ENCODE measurements around the gene TAF1B. TPM values are rescaled to one million over a fixed set of nuclear protein-coding genes. Genes with fewer than 3 reads are reported as not detected.

The TAF1B gene
- total RNA-seq, 1 experiment from 2014 or later, result 58.6 TPM

- Histone ChIP-seq H3K9me2 (replicated peaks; ENCODE audit: insufficient read depth, low read length) (no peaks in the 10 kb centered on the region), H3K9me3 (ENCODE audit: low read length) (no peaks in the 10 kb centered on the region), H3K4me2 (ENCODE audit: low read depth, low read length, poor library complexity, severe bottlenecking) (no peak overlapping the region), H3K27ac (ENCODE audit: low read length) (no peak overlapping the region), H3K79me2 (ENCODE audit: low read length) (no peaks in the 10 kb centered on the region), H3K9ac (ENCODE audit: low read length) (no peak overlapping the region), H3K36me3 (ENCODE audit: insufficient read depth, low read length) (no peaks in the 10 kb centered on the region), H3K27me3 (ENCODE audit: low read length) (no peaks in the 10 kb centered on the region), H3K4me3 (ENCODE audit: low read length) (no peak overlapping the region), H2AFZ (ENCODE audit: low read length) (no peak overlapping the region), H3K4me1 (ENCODE audit: low read length) (no peaks in the 10 kb centered on the region), H4K20me1 (ENCODE audit: insufficient read depth, low read depth, low read length) (no peaks in the 10 kb centered on the region)
- peak; percentile 25 for DNase-seq
These were observed 23.0 kb upstream of the TAF1B start for GRCh38 chr2:9820020-9820973.

DNA sequence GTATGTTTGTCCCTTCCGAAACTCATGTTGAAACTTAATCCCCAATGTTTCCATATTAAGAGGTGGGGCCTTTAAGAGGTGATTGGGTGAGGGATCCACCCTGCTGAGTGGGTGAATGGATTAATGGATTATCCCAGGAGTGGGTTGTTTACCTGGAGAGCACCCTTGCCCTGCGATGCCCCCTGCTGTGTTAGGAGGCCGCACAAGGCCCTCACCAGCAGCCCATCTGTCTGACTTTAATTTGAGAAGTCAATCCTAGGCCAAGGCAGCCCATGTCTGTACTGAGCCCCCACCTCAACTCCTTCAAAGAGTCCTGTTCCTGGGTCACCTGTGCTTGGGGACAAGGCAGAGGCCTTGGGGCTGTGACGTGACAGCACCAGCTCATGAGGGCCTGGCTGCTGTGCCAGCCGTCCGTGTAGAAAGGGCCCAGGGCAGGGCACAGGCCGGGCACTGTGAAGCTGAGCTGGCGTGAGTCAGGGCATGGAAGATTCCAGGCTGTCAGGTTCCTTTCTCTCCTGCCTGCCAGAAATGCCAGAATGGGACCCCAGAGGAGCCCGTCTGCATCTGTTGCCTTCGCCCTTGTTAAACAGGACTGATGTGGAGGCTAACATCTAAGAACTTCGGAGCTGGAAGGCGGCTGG, 21.3 kb upstream of the TAF1B start:
- Histone ChIP-seq H3K4me3 (ENCODE audit: low read length) (no peak overlapping the region), H3K27me3 (ENCODE audit: low read length) (no peaks in the 10 kb centered on the region), H3K9me3 (ENCODE audit: low read length) (no peaks in the 10 kb centered on the region), H3K79me2 (ENCODE audit: low read length) (no peaks in the 10 kb centered on the region), H3K36me3 (ENCODE audit: insufficient read depth, low read length) (no peaks in the 10 kb centered on the region), H2AFZ (ENCODE audit: low read length) (no peak overlapping the region), H3K4me2 (ENCODE audit: low read depth, low read length, poor library complexity, severe bottlenecking) (no peak overlapping the region), H3K9me2 (replicated peaks; ENCODE audit: insufficient read depth, low read length) (no peaks in the 10 kb centered on the region), H4K20me1 (ENCODE audit: insufficient read depth, low read depth, low read length) (no peaks in the 10 kb centered on the region), H3K27ac (ENCODE audit: low read length) (no peak overlapping the region), H3K4me1 (ENCODE audit: low read length) (no peaks in the 10 kb centered on the region), H3K9ac (ENCODE audit: low read length) (no peak overlapping the region)
- peak; percentile 26 for DNase-seq

DNA sequence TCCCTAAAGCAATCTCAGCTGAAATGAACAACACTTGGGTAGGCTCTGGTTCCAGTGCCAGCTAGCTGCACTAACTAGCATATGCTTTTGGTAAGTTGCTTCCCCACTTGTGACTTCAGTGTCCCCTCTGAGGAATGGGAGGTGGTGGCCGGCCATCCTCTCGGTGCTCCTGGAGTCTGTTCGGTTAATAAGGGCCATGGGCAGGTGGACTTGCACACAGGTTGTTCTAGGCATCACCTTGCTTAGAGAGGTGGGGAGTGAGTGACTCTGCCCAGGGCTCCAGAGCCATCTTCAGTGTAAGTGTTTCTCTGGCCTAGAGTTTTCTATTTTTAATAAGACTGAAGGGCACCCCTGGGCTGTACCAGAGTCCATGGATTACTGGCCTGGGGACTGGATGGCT, 18.8 kb upstream of the TAF1B start:
- Histone ChIP-seq H2AFZ (ENCODE audit: low read length) (no peak overlapping the region), H3K9me3 (ENCODE audit: low read length) (no peaks in the 10 kb centered on the region), H3K36me3 (ENCODE audit: insufficient read depth, low read length) (no peaks in the 10 kb centered on the region), H3K27ac (ENCODE audit: low read length) (no peak overlapping the region), H3K4me1 (ENCODE audit: low read length) (no peaks in the 10 kb centered on the region), H3K9me2 (replicated peaks; ENCODE audit: insufficient read depth, low read length) (no peaks in the 10 kb centered on the region), H3K27me3 (ENCODE audit: low read length) (no peaks in the 10 kb centered on the region), H3K4me3 (ENCODE audit: low read length) (no peak overlapping the region), H3K9ac (ENCODE audit: low read length) (no peak overlapping the region), H3K4me2 (ENCODE audit: low read depth, low read length, poor library complexity, severe bottlenecking) (no peak overlapping the region), H3K79me2 (ENCODE audit: low read length) (no peaks in the 10 kb centered on the region), H4K20me1 (ENCODE audit: insufficient read depth, low read depth, low read length) (no peaks in the 10 kb centered on the region)
- DNase-seq, result peak; percentile 19

GRCh38 chr2:9824956-9825720, 18.1 kb upstream of the TAF1B start:
- Histone ChIP-seq H3K9me3 (ENCODE audit: low read length) (no peaks in the 10 kb centered on the region), H2AFZ (ENCODE audit: low read length) (no peak overlapping the region), H3K4me1 (ENCODE audit: low read length) (no peaks in the 10 kb centered on the region), H3K4me2 (ENCODE audit: low read depth, low read length, poor library complexity, severe bottlenecking) (no peak overlapping the region), H3K27me3 (ENCODE audit: low read length) (no peaks in the 10 kb centered on the region), H3K9ac (ENCODE audit: low read length) (no peak overlapping the region), H3K36me3 (ENCODE audit: insufficient read depth, low read length) (no peaks in the 10 kb centered on the region), H3K4me3 (ENCODE audit: low read length) (no peak overlapping the region), H3K9me2 (replicated peaks; ENCODE audit: insufficient read depth, low read length) (no peaks in the 10 kb centered on the region), H4K20me1 (ENCODE audit: insufficient read depth, low read depth, low read length) (no peaks in the 10 kb centered on the region), H3K79me2 (ENCODE audit: low read length) (no peaks in the 10 kb centered on the region), H3K27ac (ENCODE audit: low read length) (no peak overlapping the region)
- peak; percentile 24 for DNase-seq

- no peak for DNase-seq
- H3K9me2 ChIP-seq (replicated peaks; ENCODE audit: insufficient read depth, low read length), result no peaks in the 10 kb centered on the region
- no peak overlapping the region for H3K4me2 ChIP-seq (ENCODE audit: low read depth, low read length, poor library complexity, severe bottlenecking)
- H3K4me1 ChIP-seq (ENCODE audit: low read length), result no peaks in the 10 kb centered on the region
- no peaks in the 10 kb centered on the region for H3K9me3 ChIP-seq (ENCODE audit: low read length)
- no peak overlapping the region for H3K27ac ChIP-seq (ENCODE audit: low read length)
- H3K36me3 ChIP-seq (ENCODE audit: insufficient read depth, low read length), result no peaks in the 10 kb centered on the region
- H4K20me1 ChIP-seq (ENCODE audit: insufficient read depth, low read depth, low read length), result no peaks in the 10 kb centered on the region
- H3K27me3 ChIP-seq (ENCODE audit: low read length), result no peaks in the 10 kb centered on the region
- no peaks in the 10 kb centered on the region for H3K79me2 ChIP-seq (ENCODE audit: low read length)
- H3K9ac ChIP-seq (ENCODE audit: low read length), result no peak overlapping the region
- H3K4me3 ChIP-seq (ENCODE audit: low read length), result no peak overlapping the region
- H2AFZ ChIP-seq (ENCODE audit: low read length), result no peak overlapping the region
These were observed 17.1 kb upstream of the TAF1B start for GRCh38 chr2:9826208-9826607.

GRCh38 chr2:9830685-9831410, 12.4 kb upstream of the TAF1B start:
- H3K27ac ChIP-seq (ENCODE audit: low read length), result no peak overlapping the region
- H4K20me1 ChIP-seq (ENCODE audit: insufficient read depth, low read depth, low read length), result no peaks in the 10 kb centered on the region
- no peak overlapping the region for H3K9ac ChIP-seq (ENCODE audit: low read length)
- no peaks in the 10 kb centered on the region for H3K9me3 ChIP-seq (ENCODE audit: low read length)
- no peaks in the 10 kb centered on the region for H3K36me3 ChIP-seq (ENCODE audit: insufficient read depth, low read length)
- H3K4me2 ChIP-seq (ENCODE audit: low read depth, low read length, poor library complexity, severe bottlenecking), result no peak overlapping the region
- H3K79me2 ChIP-seq (ENCODE audit: low read length), result no peaks in the 10 kb centered on the region
- H2AFZ ChIP-seq (ENCODE audit: low read length), result no peak overlapping the region
- H3K27me3 ChIP-seq (ENCODE audit: low read length), result no peaks in the 10 kb centered on the region
- no peaks in the 10 kb centered on the region for H3K9me2 ChIP-seq (replicated peaks; ENCODE audit: insufficient read depth, low read length)
- no peaks in the 10 kb centered on the region for H3K4me1 ChIP-seq (ENCODE audit: low read length)
- H3K4me3 ChIP-seq (ENCODE audit: low read length), result no peak overlapping the region
- peak; percentile 32 for DNase-seq

DNA sequence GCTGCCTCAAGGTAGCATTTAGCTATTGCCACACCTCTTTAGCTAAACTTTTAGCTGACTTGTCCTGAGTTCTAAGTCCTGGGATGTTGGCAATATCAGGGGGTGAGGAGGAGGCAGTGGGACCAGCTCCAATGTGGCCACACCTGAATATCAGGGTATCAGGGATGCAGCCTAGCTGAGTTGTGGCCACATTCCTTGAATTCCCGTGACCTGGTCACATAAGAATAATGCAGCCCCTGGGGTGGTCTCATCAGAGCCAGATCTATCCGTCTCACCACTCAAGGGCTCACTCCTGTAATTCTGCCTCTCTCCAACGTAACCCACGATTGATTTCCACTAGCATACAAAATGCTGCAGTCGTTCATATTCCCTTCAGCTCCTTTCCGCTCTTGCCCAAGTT, 11.6 kb upstream of the TAF1B start:
- H3K4me2 ChIP-seq (ENCODE audit: low read depth, low read length, poor library complexity, severe bottlenecking), result no peak overlapping the region
- H3K27ac ChIP-seq (ENCODE audit: low read length), result no peak overlapping the region
- no peaks in the 10 kb centered on the region for H3K27me3 ChIP-seq (ENCODE audit: low read length)
- no peaks in the 10 kb centered on the region for H3K4me1 ChIP-seq (ENCODE audit: low read length)
- no peaks in the 10 kb centered on the region for H3K79me2 ChIP-seq (ENCODE audit: low read length)
- H3K9ac ChIP-seq (ENCODE audit: low read length), result no peak overlapping the region
- H3K9me3 ChIP-seq (ENCODE audit: low read length), result no peaks in the 10 kb centered on the region
- H3K36me3 ChIP-seq (ENCODE audit: insufficient read depth, low read length), result no peaks in the 10 kb centered on the region
- H3K4me3 ChIP-seq (ENCODE audit: low read length), result no peak overlapping the region
- H2AFZ ChIP-seq (ENCODE audit: low read length), result no peak overlapping the region
- H4K20me1 ChIP-seq (ENCODE audit: insufficient read depth, low read depth, low read length), result no peaks in the 10 kb centered on the region
- DNase-seq, result no peak
- H3K9me2 ChIP-seq (replicated peaks; ENCODE audit: insufficient read depth, low read length), result no peaks in the 10 kb centered on the region
